ENCODE measurements around the gene PIEZO2. TPM values are rescaled to one million over a fixed set of nuclear protein-coding genes. Genes with fewer than 3 reads are reported as not detected.

PIEZO2 gene
- total RNA-seq, 2 experiments from 2014 or later = not detected

DNA sequence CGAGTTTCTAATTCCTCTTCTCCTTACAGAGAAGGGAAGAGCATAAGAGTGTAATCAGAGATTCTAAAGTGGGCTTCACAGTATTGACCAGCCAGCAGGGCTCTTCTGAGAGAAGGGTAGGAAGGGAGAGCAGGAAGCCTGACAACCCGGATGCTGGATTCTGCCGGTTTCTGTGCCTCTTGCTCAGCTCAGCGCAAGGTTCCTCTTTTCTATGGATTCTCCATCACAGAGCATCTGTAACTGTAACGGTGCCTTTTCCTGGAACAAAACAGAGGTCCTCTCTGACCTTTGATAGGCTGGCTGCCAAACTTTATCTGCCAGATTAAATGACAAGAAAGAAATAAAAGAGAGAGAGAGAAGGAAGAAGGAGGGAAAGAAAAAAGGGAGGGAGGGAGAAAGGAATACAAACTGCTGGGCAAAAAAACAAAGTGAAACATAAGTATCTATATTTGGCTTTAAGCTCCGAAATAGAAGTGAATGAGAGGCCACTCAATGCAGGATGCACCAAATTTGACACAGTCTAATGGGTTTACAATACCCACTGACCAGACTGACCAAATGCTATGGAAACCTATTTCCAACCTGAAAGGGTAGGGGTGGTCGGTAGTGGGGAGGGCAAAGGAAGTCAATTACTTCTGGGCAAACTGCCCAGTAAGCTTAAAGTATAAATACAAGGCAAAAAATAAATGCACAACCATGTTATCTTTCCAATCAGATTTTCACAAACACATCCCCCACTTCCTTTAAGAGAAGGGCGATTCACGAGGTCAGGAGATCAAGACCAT is 59.2 kb downstream of the PIEZO2 start:
- no peak for DNase-seq
- CTCF ChIA-PET = no interaction called here
- Mint-ChIP-seq H3K27me3 (no peaks in the 10 kb centered on the region), H3K9me3 (ENCODE audit: low read depth) (no peaks in the 10 kb centered on the region), H3K4me3 (no peak overlapping the region), H3K4me1 (no peaks in the 10 kb centered on the region), H3K36me3 (no peaks in the 10 kb centered on the region), H3K27ac (no peak overlapping the region)
- ATAC-seq = no peak

DNA sequence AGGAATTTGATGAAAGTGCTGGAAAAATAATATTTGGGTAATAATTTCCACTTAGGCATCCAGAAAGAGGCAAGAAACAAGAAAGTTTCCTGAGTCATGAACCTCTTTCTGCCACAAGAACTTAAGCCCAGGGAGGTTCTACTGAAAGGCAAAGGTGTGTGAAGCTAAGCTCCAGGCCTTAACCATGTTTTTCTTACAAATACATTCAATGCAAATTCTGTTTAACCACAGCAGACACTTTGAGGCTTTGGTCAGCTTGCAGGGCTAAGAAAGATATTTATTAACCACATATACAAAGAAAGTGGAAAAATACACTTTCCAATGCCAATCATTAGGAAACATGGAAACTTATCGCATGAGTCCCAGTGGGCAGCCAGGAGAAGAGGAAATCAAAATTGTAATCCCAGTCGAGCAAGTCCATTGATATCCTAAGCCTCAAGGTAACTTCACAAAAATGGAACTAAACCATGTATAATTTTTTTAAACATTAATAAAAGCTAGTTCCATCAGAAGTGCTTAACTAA is 68.3 kb downstream of the PIEZO2 start:
- H3K4me3 Mint-ChIP-seq = no peak overlapping the region

GRCh38 chr18:11078491-11078890 is 70.9 kb downstream of the PIEZO2 start:
- Mint-ChIP-seq H3K4me1 (no peaks in the 10 kb centered on the region), H3K9me3 (ENCODE audit: low read depth) (no peaks in the 10 kb centered on the region), H3K27ac (no peak overlapping the region), H3K4me3 (no peak overlapping the region), H3K36me3 (no peaks in the 10 kb centered on the region), H3K27me3 (no peaks in the 10 kb centered on the region)
- CTCF ChIA-PET = no interaction called here
- ATAC-seq = no peak
- DNase-seq = no peak

More for the DNA sequence above, 68.3 kb downstream of the PIEZO2 start:
- H3K27me3 Mint-ChIP-seq = no peaks in the 10 kb centered on the region
- no peaks in the 10 kb centered on the region for H3K4me1 Mint-ChIP-seq
- DNase-seq (no peak), ATAC-seq (no peak)
- H3K27ac Mint-ChIP-seq = no peak overlapping the region
- H3K9me3 Mint-ChIP-seq (ENCODE audit: low read depth) = no peaks in the 10 kb centered on the region
- H3K36me3 Mint-ChIP-seq = no peaks in the 10 kb centered on the region
- CTCF ChIA-PET = no interaction called here

- CTCF ChIA-PET = no interaction called here
Measured at GRCh38 chr18:11077548-11078187, 71.7 kb downstream of the PIEZO2 start.

GRCh38 chr18:11074889-11075288 is 74.5 kb downstream of the PIEZO2 start:
- ATAC-seq (no peak), DNase-seq (no peak)
- Mint-ChIP-seq H3K27ac (no peak overlapping the region), H3K4me3 (no peak overlapping the region), H3K9me3 (ENCODE audit: low read depth) (no peaks in the 10 kb centered on the region), H3K36me3 (no peaks in the 10 kb centered on the region), H3K27me3 (no peaks in the 10 kb centered on the region), H3K4me1 (no peaks in the 10 kb centered on the region)
- CTCF ChIA-PET = no interaction called here

More at GRCh38 chr18:11077548-11078187, 71.7 kb downstream of the PIEZO2 start:
- H3K4me1 Mint-ChIP-seq = no peaks in the 10 kb centered on the region
- DNase-seq (no peak), ATAC-seq (no peak)
- no peaks in the 10 kb centered on the region for H3K9me3 Mint-ChIP-seq (ENCODE audit: low read depth)
- H3K27ac Mint-ChIP-seq = no peak overlapping the region
- no peak overlapping the region for H3K4me3 Mint-ChIP-seq
- H3K36me3 Mint-ChIP-seq = no peaks in the 10 kb centered on the region
- H3K27me3 Mint-ChIP-seq = no peaks in the 10 kb centered on the region

- CTCF ChIA-PET = no interaction called here
- Mint-ChIP-seq H3K4me3 (no peak overlapping the region), H3K27me3 (no peaks in the 10 kb centered on the region), H3K4me1 (no peaks in the 10 kb centered on the region), H3K9me3 (ENCODE audit: low read depth) (no peaks in the 10 kb centered on the region), H3K27ac (no peak overlapping the region), H3K36me3 (no peaks in the 10 kb centered on the region)
- ATAC-seq = no peak
- no peak for DNase-seq
Measured at GRCh38 chr18:11073971-11074370, 75.4 kb downstream of the PIEZO2 start.

- Mint-ChIP-seq H3K4me3 (no peak overlapping the region), H3K27me3 (no peaks in the 10 kb centered on the region), H3K36me3 (no peaks in the 10 kb centered on the region), H3K4me1 (no peaks in the 10 kb centered on the region), H3K27ac (no peak overlapping the region), H3K9me3 (ENCODE audit: low read depth) (no peaks in the 10 kb centered on the region)
- CTCF ChIA-PET = no interaction called here
- ATAC-seq (no peak), DNase-seq (no peak)
Measured at GRCh38 chr18:11072632-11073031, 76.7 kb downstream of the PIEZO2 start.

GRCh38 chr18:11071300-11071699 is 78.1 kb downstream of the PIEZO2 start:
- ATAC-seq (no peak), DNase-seq (no peak)
- no peaks in the 10 kb centered on the region for H3K4me1 Mint-ChIP-seq
- no peaks in the 10 kb centered on the region for H3K9me3 Mint-ChIP-seq (ENCODE audit: low read depth)
- no peaks in the 10 kb centered on the region for H3K36me3 Mint-ChIP-seq
- CTCF ChIA-PET = no interaction called here
- no peak overlapping the region for H3K27ac Mint-ChIP-seq
- no peak overlapping the region for H3K4me3 Mint-ChIP-seq
- no peaks in the 10 kb centered on the region for H3K27me3 Mint-ChIP-seq

DNA sequence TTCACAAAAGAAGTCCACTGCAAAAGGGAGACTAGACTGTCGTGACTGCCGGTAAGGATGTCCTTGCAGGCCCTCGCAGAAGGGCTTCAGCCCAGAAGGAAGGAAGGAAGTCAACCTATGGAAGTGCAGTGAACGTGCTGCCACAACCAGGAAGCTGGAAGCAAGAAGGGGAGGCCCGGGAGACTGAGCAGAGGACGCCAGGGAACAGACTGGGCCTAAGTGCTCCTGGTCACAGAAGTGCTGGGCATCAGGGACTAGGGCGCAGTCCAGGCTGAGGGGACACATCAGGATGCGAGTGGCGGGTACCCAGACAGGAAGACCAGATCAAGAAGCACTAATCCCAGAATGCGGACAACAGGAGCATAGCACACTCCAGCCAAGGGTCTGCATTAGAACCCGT is 78.8 kb downstream of the PIEZO2 start:
- Mint-ChIP-seq H3K36me3 (no peaks in the 10 kb centered on the region), H3K4me3 (no peak overlapping the region), H3K27me3 (no peaks in the 10 kb centered on the region), H3K27ac (no peak overlapping the region), H3K4me1 (no peaks in the 10 kb centered on the region), H3K9me3 (ENCODE audit: low read depth) (no peaks in the 10 kb centered on the region)
- CTCF ChIA-PET = no interaction called here
- DNase-seq = no peak
- ATAC-seq = no peak

DNA sequence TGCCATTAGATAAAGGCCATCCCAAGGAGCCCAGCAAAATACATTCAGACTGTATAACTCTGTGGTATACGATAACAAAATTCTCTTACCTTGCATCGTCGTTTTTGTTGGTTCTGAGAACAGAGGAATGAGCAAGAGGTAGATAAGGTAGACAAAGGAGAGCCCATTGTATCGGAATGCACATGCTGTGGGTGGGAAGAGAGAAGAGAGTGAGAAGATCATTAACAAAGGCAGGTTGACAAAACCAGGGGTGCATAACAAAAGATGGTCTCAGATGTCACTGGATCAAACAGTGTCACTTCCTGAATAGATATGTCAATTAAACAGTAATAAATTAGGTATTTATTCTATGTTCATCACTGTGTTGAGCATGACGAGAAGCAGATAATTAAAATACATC is 83.3 kb downstream of the PIEZO2 start:
- H3K27ac Mint-ChIP-seq = no peak overlapping the region
- H3K4me3 Mint-ChIP-seq = no peak overlapping the region
- no peaks in the 10 kb centered on the region for H3K36me3 Mint-ChIP-seq
- no peaks in the 10 kb centered on the region for H3K4me1 Mint-ChIP-seq
- no peaks in the 10 kb centered on the region for H3K9me3 Mint-ChIP-seq (ENCODE audit: low read depth)
- DNase-seq (no peak), ATAC-seq (no peak)
- no peaks in the 10 kb centered on the region for H3K27me3 Mint-ChIP-seq
- CTCF ChIA-PET = no interaction called here

DNA sequence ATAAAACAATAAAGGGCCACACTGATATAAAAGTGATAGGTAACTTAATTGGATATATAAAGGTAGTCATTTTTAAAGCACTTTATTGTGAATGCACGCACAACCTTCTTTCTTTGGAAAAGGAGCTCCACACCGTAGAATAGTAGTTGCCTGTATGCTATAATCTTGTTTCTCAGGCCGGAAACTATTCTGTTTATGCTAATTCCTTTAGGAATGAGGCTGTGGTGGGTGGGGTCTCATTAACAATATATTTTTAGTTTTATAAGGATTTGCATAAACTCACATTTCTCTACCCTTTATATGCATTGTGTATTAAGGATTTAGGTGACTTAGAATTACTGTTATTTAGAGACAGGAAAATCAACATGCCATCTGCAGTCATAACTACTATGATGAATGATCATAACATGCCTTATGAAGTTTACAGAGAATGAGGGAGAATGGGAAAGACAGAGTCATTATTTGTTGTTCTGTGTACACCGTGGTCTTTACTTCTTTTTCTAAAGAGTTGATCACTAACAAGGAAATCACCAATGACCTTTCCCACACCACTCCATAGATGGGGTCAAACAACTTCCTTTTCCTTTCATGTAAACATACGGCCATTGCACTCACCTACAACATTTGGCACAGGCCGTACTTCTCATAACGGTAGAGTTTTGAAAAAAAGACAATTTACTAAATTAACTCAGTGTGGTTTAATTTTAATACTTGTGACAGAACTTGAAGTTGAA is 84.5 kb downstream of the PIEZO2 start:
- Mint-ChIP-seq H3K27ac (no peak overlapping the region), H3K9me3 (ENCODE audit: low read depth) (no peaks in the 10 kb centered on the region), H3K36me3 (no peaks in the 10 kb centered on the region), H3K27me3 (no peaks in the 10 kb centered on the region), H3K4me1 (no peaks in the 10 kb centered on the region), H3K4me3 (no peak overlapping the region)
- ATAC-seq (no peak), DNase-seq (no peak)
- CTCF ChIA-PET = no interaction called here

DNA sequence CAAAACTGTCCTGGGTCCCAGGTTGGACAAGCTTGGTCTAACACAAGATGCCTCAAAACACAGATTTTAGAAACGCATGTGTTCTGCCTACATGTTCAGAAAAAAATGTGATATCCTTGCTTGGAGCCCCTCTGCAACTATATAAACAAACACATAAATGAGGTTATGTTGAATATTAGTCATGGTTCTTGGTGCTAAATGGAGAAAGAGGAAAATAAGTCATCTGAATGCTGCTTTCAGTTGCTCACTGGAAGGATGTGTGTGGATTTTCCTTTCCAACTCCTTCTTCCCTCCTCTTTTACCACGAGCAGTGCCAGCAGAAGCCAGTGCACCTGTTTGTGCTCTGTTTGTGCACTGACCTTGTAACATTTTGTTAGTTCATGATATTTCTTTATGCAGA is 85.3 kb downstream of the PIEZO2 start:
- Mint-ChIP-seq H3K36me3 (no peaks in the 10 kb centered on the region), H3K4me1 (no peaks in the 10 kb centered on the region), H3K4me3 (no peak overlapping the region), H3K27me3 (no peaks in the 10 kb centered on the region), H3K27ac (no peak overlapping the region), H3K9me3 (ENCODE audit: low read depth) (no peaks in the 10 kb centered on the region)
- CTCF ChIA-PET = no interaction called here
- DNase-seq = no peak
- ATAC-seq = no peak

GRCh38 chr18:11055721-11056120 is 93.6 kb downstream of the PIEZO2 start:
- no peaks in the 10 kb centered on the region for H3K9me3 Mint-ChIP-seq (ENCODE audit: low read depth)
- CTCF ChIA-PET = no interaction called here
- DNase-seq (no peak), ATAC-seq (no peak)
- H3K27me3 Mint-ChIP-seq = no peaks in the 10 kb centered on the region
- no peaks in the 10 kb centered on the region for H3K36me3 Mint-ChIP-seq
- no peak overlapping the region for H3K4me3 Mint-ChIP-seq
- H3K27ac Mint-ChIP-seq = no peak overlapping the region
- H3K4me1 Mint-ChIP-seq = no peaks in the 10 kb centered on the region

GRCh38 chr18:11054497-11054896 is 94.9 kb downstream of the PIEZO2 start:
- no peaks in the 10 kb centered on the region for H3K36me3 Mint-ChIP-seq
- no peaks in the 10 kb centered on the region for H3K9me3 Mint-ChIP-seq (ENCODE audit: low read depth)
- no peak overlapping the region for H3K27ac Mint-ChIP-seq
- CTCF ChIA-PET = no interaction called here
- no peak for DNase-seq
- no peak for ATAC-seq
- no peak overlapping the region for H3K4me3 Mint-ChIP-seq
- no peaks in the 10 kb centered on the region for H3K4me1 Mint-ChIP-seq
- H3K27me3 Mint-ChIP-seq = no peaks in the 10 kb centered on the region
